ENCODE data around the gene PCGF1.
A peak's percentile ranks its signal among the peaks of the same experiment; 100 is the strongest.

The PCGF1 gene

DNA sequence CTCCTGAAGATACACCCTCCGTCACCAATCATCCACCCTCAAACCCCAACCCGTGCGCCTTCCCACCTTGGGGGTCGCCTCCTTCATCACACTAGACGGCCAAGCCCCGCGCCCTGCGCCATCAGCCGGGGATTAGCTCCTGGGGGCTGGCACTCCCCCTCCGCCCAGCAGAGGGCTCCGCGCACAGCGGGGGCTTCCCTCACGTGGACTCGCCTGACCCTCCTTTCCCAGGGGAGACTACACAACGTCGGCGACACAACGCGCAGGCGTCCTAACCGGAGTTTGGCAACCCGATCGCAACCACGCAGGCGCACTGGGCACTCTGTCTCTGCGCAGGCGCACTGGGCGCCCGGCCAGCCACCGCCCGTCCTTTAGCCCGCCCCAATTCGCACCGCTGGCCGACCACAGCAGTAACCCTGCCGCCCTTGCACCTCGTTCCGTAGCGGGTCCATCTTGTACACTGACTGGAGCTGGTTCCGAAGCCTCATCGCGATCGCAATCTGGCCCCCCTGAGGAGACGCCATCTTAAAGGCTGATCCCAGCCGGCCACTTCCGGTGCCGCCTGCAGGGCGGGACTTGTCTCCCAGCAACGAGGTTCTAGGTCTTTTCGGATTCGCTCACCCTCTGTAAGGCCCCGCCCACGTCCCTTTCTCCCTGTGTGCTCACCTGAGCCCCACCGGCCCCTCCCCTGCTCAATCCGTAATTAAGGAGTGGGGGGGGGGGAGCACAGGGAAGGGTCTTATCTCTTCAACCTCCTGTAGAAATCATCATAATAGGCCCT is at the start of gene PCGF1:
Gene PCGF1, minus strand, starts transcription at position 551 of the 781 bp plus-strand sequence. Its CDS starts 27 bp downstream, at position 524.
- peak; percentile 94 for DNase-seq

GRCh38 chr2:74556831-74557370 is 49.4 kb upstream of the PCGF1 start:
- no peak for DNase-seq

DNA sequence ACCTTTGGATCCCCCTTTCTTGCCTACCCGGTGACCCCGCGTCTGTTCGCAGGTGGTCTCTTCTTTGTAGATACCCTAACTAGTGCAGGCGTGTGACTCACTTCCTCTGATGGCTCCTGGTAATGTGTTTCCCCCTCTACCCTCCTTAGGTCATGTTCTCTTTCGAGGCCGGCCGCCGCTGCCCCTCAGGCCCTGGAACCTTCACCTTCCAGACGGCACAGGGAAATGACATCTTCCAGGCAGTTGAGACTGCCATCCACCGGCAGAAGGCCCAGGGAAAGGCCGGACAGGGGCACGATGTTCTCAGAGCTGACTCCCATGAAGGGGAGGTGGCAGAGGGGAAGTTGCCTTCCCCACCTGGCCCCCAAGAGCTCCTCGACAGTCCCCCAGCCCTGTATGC is 48.7 kb upstream of the PCGF1 start:
- no peak for DNase-seq

DNA sequence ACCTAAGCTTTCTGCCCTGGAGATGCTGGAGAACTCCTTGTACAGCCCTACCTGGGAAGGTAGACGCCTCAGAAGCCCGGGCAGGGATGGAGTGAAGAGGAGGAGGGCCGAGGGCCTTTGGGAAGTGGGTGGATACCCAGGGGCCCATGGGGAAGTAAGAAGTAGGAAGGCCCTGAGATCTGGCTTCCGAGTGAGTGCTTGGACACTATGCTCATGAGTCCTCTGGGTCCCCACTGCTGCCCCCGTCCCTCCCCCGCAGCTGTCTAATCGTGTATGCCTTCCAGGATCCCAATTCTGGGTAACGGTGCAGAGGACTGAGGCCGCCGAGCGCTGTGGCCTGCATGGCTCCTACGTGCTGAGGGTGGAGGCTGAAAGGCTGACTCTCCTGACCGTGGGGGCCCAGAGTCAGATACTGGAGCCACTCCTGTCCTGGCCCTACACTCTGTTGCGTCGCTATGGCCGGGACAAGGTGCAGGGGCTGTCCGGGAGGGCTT is 48.2 kb upstream of the PCGF1 start:
- no peak for DNase-seq

DNA sequence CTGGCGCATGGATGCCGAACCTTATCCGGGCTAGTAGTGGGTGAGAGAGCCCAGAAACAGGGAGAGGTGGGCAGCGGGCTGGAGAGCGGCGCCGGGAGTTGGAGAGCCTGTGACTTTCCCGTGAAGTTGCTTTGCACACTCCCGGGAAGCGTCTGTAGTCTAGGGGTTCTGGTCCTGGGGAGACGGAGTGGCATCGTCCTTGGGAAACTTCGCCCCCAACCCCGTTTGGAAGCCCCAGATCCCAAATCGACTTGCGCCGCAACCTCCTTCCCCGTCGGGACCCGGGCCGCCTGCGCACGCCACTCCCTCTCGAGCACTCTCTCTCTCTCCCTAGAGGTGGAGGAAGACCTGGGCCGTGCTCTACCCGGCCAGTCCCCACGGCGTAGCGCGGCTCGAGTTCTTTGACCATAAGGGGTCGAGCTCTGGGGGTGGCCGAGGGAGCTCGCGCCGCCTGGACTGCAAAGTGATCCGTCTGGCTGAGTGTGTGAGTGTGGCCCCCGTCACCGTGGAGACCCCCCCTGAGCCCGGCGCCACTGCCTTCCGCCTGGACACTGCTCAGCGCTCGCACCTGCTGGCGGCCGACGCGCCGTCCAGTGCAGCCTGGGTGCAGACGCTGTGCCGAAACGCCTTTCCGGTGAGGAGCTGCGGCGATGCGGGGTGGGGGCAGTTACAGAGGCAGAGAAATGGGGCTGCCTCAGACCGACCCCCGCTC is 47.5 kb upstream of the PCGF1 start:
- no peak for DNase-seq

DNA sequence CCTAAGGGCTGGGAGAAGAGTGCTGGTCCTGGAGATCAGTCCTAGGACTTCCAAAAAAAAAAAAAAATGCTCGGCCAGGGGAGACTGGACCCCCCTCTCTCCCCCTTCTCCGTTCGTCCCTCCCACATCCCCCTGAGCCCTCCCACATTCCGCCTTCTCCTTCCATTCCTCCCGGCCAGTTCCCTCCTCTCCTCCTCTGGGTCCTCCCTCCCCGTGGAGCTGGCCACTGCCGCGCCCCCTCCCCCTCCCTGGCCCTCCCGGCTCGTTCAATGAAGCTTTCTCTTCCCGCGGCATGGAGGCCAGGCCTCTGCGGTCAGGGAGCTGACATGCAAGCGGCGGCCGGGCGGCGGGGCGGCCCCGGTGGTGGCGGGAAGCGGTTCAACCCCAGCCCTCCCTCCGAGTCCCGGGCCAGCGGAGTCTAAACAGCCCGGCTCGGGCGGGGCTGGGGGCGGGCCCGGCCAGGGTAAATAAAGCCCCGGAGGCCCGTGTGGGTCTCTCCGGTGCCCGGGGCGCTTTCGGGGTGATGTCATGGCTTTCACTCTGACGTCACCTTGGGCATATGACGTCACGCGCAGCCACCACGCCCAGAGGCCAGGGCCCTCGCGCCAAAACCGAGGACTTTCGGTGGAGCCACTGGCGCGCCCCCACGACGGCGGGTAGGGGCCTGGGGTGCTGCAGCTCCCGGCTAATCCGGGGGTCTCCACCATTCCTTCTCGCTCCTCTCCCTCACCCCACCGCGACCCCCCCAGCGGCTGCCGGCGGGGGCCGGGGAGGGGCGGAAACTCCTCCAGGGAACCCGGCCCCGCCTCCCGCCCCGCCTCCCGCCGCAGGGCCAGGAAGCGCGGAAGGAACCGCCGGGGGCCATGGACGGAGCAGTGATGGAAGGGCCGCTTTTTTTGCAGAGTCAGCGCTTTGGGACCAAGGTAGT is 46.7 kb upstream of the PCGF1 start, which contains the start of the genes DOK1 and LOXL3:
Gene DOK1, plus strand, starts transcription at position 829 of the 928 bp plus-strand sequence. Its CDS starts 35 bp downstream, at position 864.
Gene LOXL3, minus strand, starts transcription at position 51 of the 928 bp plus-strand sequence. CDS start 1,308 bp downstream, outside the sequence.
- peak; percentile 73 for DNase-seq

DNA sequence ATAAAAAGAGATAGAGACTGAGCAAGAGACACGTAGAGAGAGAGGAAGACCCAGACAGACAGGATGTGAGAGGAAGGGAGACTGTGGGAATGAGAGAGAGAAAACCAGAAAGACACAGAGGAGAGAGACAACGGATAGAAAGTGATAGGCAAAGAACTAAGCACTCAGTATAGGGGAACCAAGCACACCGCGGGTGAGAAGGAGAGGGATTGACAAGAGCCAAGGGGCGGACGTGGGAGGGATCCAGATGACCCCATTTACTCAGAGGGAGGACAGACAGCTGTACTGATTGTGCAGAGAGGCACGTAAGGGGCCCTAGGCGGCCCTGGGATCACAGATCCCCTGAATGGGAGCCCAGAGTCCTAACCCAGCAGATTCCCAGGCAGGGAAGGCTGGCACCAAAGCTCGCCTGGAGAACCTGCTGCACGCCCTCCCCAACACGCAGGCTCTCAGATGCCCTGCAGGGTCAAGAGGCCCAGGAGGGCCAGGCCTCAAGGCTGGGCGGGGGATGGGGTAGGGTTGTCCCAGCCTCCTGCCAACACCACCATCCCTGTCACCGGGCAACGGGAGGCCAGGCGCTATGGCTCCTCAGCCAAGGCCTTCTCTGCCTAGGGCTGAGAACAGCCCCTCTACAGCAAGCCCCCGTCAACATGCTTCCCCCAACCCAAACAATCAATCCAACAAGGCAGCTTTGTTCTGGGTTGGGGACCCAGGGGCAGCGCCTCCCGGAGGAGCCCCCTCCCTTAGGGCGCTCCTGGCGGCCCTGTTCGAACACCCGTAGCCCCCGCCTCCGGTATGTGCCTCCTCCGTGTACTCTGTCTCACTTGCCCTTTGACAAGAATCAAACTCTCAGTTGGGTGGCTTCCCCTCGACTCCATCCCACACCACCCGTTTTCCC is 45.7 kb upstream of the PCGF1 start:
- no peak for DNase-seq

DNA sequence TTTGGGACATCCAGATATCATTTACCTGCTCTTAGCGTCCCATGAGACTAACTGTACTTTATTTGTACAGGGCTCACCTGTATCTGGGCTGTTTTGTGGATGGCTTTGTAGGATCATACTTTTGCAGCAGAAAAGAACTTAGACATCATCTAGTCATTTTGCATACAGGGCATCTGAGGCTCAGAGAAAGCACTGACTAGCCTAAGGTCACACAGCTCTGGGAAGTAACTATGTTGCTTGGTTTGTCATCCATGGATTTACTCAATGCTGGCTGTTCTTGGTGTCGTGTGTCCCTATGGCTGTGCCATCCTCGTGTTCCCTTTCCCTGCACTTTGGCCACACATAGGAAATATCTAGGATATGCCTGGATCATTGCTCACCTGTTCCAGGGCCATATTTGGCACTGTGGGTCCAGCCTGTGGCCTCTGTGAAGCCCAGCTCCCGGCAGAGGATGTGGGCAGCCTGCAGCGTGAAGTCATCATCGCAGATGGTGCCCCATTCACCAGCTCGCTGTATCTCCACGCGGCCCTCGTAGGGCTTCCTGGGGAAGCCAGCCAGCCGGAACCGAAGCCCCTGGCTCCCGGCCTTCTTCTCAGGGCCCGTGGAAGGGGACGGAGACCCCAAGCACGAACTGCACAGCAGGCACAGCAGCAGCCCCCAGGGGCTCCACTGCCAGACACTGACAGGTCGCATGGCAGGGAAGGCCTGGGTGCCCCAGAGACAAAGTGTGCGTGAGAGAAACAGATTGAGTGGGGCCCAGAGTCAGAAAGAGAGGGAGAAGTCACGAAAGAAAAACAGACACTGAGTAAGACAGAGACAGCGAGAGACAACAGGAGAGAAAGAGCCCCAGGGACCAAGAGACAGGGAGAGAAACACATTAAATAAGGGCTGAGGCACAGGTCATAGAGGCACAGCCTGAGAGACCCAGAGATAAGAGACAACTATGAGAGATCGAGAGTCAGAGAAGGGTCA is 44.7 kb upstream of the PCGF1 start:
- no peak for DNase-seq

DNA sequence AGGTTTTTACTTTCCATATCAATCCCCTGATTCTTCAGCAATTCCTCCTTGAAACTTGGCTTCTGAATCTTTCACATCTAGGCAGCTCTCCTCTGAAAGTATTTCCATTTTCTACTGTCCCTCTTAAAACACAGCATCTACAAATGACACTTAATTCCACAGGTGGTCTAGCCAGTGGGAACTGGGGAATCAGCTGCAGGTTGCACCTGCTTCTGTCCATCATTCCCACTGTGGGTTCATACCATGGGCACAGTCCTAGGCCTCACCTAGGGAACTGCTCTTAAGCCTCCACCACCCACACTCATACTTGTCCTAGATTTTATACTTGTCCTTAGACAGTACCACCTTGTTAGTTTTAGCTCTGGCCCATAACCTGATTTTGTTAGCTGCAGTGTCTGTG is 44.0 kb upstream of the PCGF1 start:
- DNase-seq: no peak

GRCh38 chr2:74550231-74550630 is 42.7 kb upstream of the PCGF1 start:
- no peak for DNase-seq

- DNase-seq: peak; percentile 25
These were observed 41.7 kb upstream of the PCGF1 start for GRCh38 chr2:74548900-74549826.

DNA sequence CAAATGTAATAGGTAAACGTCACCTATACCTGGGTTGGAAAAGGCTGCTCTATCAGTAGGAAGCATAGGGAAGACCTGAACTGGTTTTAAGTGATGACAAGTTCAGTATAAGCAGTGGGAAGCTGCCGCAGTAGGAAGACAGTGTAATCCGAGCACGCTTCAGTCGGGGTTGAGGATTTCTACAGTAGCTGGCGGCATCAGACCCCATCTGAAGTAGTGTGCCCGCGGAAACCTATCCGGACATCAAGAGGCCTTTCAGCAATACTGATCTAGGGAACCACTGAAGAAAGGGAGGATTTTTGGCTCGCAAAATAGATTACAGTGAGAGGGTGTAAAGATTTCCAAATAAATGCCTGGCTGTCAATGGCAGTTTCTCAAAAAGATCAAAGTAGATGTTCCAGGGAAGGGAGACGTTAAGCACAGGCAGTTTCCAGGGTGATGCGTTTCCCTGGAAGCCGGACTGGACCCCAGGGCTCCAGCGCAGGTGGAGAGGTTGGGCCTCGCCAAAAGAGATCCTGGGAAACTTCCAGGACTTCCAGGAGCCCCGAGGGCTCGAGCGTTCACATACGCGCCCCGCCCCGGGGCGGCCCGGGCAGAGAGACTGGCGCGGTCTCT is 40.9 kb upstream of the PCGF1 start:
- DNase-seq: no peak

GRCh38 chr2:74546004-74546403 is 38.5 kb upstream of the PCGF1 start:
- no peak for DNase-seq

DNA sequence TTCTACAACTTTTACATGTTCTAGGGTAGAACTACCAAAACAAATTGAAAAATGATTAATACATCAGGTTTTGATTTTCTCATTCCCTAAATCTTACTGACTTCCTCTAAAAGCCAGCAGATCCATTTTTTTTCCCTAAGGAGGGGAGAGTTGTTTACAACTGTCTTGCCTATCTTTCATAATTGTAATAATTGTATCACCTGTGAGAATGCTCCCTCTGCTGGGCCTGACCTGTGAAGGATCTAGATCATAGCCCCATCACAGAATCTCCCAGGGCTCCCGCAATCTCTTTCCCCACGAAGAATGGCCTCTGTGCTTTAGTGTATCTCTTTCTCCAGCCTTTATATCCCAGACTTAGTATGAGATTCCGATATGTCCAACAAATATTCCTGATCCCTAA is 37.1 kb upstream of the PCGF1 start:
- DNase-seq: no peak

- no peak for DNase-seq
These were observed 35.5 kb upstream of the PCGF1 start for GRCh38 chr2:74542978-74543377.

DNA sequence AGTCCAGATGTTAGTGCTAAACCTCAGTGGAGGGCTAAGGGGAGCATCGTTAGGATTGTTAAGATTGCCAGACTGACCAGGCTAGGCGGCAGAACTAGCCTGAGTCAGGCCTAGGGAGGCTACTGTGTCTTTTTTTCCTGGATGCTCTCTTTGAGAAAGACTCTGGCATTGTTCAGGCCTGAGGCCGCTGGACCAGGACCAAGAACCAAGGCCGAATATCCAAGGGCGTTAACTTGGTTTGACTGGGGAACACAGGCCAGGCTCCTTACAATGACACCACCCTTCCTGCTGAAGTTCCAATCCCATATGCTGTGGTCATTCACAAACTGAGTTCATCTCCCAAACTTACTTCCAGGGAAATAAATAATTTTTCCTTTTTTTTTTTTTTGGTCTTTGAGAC is 32.8 kb upstream of the PCGF1 start:
- no peak for DNase-seq

GRCh38 chr2:74538881-74539339 is 31.4 kb upstream of the PCGF1 start:
- no peak for DNase-seq

GRCh38 chr2:74537140-74537539 is 29.6 kb upstream of the PCGF1 start:
- no peak for DNase-seq

Data from amniotic stem cell (primary cell).